K562 (cell line): ENCODE data around the gene TMIGD3. TPM values are rescaled to one million over a fixed set of nuclear protein-coding genes. Genes with fewer than 3 reads are reported as not detected.

Experiments
- ARID1B ChIP-seq: fragments of 450-650 bp; IDR thresholded peaks from 2 replicates; pipeline ENCODE4 v1.6.1; 2016; ENCODE audit warnings: antibody characterized with exemption, mild to moderate bottlenecking, inconsistent platforms
- CEBPB ChIP-seq: fragments of 450-650 bp; IDR thresholded peaks from 2 replicates; pipeline ENCODE4 v1.6.1; 2016; ENCODE audit warnings: missing genetic modification characterization, missing compliant biosample characterization
- CTBP1 ChIP-seq: fragments of 450-650 bp; IDR thresholded peaks from 2 replicates; pipeline ENCODE4 v1.6.1; 2016; ENCODE audit warnings: borderline replicate concordance
- EP300 ChIP-seq: IDR thresholded peaks from 2 replicates; pipeline ENCODE4 v1.6.1; 2012; ENCODE audit warnings: low read length, improper control_type of control experiment
- FOXJ2 ChIP-seq: fragments of 200-800 bp; sonication (Bioruptor generic); IDR thresholded peaks from 2 replicates; pipeline ENCODE4 v1.6.1; 2016; ENCODE audit warnings: missing genetic modification characterization, missing compliant biosample characterization
- GTF2F1 ChIP-seq: IDR thresholded peaks from 2 replicates; pipeline ENCODE4 v1.6.1; 2011; ENCODE audit warnings: low read depth, low read length, improper control_type of control experiment
- HLTF ChIP-seq: fragments of 450-650 bp; IDR thresholded peaks from 2 replicates; pipeline ENCODE4 v1.6.1; 2016
- HMBOX1 ChIP-seq: sonication (generic); IDR thresholded peaks from 2 replicates; pipeline ENCODE4 v1.6.1; 2016
- KLF16 ChIP-seq: IDR thresholded peaks from 2 replicates; pipeline ENCODE4 v1.6.1; 2016; ENCODE audit warnings: antibody characterized with exemption
- MYC ChIP-seq, 2 experiments: fragments of 250-450 bp in 1 of 2; sonication (Bioruptor Pico) in 1 of 2; IDR thresholded peaks; 2 replicates each; pipeline versions ENCODE4 v1.5.1 to v1.6.1; 2012 to 2021; ENCODE audit warnings: low read depth in 2 of 2, borderline replicate concordance in 1 of 2, improper control_type of control experiment in 1 of 2, low read length in 1 of 2, mild to moderate bottlenecking in 1 of 2, moderate library complexity in 1 of 2
- PHTF2 ChIP-seq: fragments of 250-450 bp; sonication (Bioruptor Pico); IDR thresholded peaks from 2 replicates; pipeline ENCODE4 v1.5.0; 2021; ENCODE audit warnings: mild to moderate bottlenecking
- SOX6 ChIP-seq: fragments of 450-650 bp; IDR thresholded peaks from 2 replicates; pipeline ENCODE4 v1.6.1; 2014; ENCODE audit warnings: mild to moderate bottlenecking
- TSHZ1 ChIP-seq: fragments of 250-450 bp; sonication (Bioruptor Pico); IDR thresholded peaks from 2 replicates; pipeline ENCODE4 v1.4.0; 2020; ENCODE audit warnings: mild to moderate bottlenecking, moderate library complexity
- ZNF175 ChIP-seq: fragments of 200-800 bp; sonication (Bioruptor generic); IDR thresholded peaks from 2 replicates; pipeline ENCODE4 v1.6.1; 2016; ENCODE audit warnings: low read depth, mild to moderate bottlenecking, missing genetic modification characterization, missing compliant biosample characterization
- ZNF184 ChIP-seq: sonication (generic); formaldehyde crosslinking; IDR thresholded peaks from 2 replicates; pipeline ENCODE4 v1.5.0; 2020; ENCODE audit warnings: missing genetic modification reagents
- polyA plus RNA-seq, 8 experiments: library from polyadenylated mRNA; depleted of rRNA in 4 of 8; stranded (reverse) in 5 of 8; unstranded in 3 of 8; fragments of >200 nt; fragmentation: Nextera tagmentation in 2 of 8; fragmentation: Illumina TruSeq in 1 of 8; extraction: Ambion mirVana in 2 of 8; extraction: Trizol in 1 of 8; gene quantifications; 2 replicates each; pipeline versions ENCODE4 v1.2.1 to v1.2.3, GENCODE V29; 2011 to 2014; ENCODE audit warnings: inconsistent platforms in 1 of 8, missing spikeins in 1 of 8
- total RNA-seq, 7 experiments: library from RNA; depleted of rRNA in 6 of 7; stranded (reverse); fragments of >200 nt in 6 of 7; fragmentation: Illumina TruSeq in 2 of 7; extraction: Trizol in 2 of 7; gene quantifications; 2 replicates each; pipeline versions ENCODE4 v1.2.1 to v1.2.3, GENCODE V29; 2011 to 2021; ENCODE audit warnings: low replicate concordance in 1 of 7
- TF ChIP-seq, protein P1 (sequence below): fragments of 450-650 bp; IDR thresholded peaks from 2 replicates; pipeline ENCODE4 v1.6.1; 2016
- TF ChIP-seq, protein P2 (sequence below): sonication (generic); formaldehyde crosslinking; IDR thresholded peaks from 2 replicates; pipeline ENCODE4 v1.8.0; 2023; ENCODE audit warnings: mild to moderate bottlenecking, missing genetic modification reagents

TMIGD3 gene
- total and polyA plus RNA-seq, 9 of the 15 experiments (the other 6 are each of a cell fraction or from before 2014, with no cell fraction given) = 0.11 to 0.13 (median 0.11) TPM; not detected in 6

DNA sequence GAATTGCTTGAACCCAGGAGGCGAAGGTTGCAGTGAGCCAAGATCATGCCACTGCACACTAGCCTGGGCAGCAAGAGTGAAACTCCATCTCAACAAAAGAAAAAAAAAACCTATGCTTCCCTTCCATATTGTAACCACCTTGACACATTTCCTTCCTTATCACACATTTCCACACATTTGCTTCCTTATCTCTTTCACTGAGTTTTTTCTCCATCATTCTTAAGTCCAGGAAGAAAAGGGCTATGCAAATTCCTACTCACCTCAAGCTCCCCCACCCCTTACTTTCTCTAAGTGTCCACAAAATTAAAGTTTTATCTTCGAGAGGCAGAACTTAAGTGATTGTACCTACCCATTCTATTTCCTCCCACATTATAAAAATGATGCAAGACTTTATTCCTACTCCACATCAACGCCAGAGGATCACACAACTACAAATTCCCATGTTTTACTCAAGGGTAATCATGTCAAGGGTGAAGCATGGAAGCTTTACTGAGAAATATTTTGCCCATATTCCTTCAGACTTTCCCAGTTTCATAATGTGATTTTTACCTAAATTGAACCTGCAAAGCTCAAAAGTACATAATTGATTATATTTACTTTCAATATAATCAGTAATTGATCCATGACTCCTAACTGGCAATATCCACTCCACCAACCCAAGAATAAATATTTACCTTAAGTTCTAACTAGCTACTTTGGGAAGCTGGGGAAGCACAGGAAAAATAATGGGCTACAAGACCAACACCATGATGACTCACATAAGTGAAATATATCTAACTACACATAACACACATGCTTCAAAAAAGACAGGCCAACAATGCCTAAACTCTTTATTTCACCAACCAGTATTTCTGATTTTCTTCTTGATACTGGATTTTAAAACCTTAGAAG, 63.7 kb downstream of the TMIGD3 start (continued):
- TF ChIP-seq, protein P1, sequence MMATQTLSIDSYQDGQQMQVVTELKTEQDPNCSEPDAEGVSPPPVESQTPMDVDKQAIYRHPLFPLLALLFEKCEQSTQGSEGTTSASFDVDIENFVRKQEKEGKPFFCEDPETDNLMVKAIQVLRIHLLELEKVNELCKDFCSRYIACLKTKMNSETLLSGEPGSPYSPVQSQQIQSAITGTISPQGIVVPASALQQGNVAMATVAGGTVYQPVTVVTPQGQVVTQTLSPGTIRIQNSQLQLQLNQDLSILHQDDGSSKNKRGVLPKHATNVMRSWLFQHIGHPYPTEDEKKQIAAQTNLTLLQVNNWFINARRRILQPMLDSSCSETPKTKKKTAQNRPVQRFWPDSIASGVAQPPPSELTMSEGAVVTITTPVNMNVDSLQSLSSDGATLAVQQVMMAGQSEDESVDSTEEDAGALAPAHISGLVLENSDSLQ = no peak
- TF ChIP-seq FOXJ2 (tag) (no peak), SOX6 (peak; percentile 79), HMBOX1 (no peak), ZNF175 (peak; percentile 71), CEBPB (peak; percentile 67), ARID1B (peak; percentile 83), MYC (IDR thresholded peaks at IDR 0.05; ENCODE audit: low read depth, low read length) (0 out of 2 replicates have a peak, but pooled peaks have one; percentile 21), MYC (CRISPR knock-in tag; IDR thresholded peaks at IDR 0.05; ENCODE audit: borderline replicate concordance, low read depth) (no peak), PHTF2 (CRISPR knock-in tag) (no peak), ZNF184 (CRISPR knock-in tag) (no peak), KLF16 (no peak), CTBP1 (peak; percentile 14; the same call in 1 of the 2 replicates), GTF2F1 (no peak), HLTF (no peak), EP300 (peak; percentile 47; the same call in 1 of the 2 replicates), TSHZ1 (no peak)
- TF ChIP-seq, protein P2, sequence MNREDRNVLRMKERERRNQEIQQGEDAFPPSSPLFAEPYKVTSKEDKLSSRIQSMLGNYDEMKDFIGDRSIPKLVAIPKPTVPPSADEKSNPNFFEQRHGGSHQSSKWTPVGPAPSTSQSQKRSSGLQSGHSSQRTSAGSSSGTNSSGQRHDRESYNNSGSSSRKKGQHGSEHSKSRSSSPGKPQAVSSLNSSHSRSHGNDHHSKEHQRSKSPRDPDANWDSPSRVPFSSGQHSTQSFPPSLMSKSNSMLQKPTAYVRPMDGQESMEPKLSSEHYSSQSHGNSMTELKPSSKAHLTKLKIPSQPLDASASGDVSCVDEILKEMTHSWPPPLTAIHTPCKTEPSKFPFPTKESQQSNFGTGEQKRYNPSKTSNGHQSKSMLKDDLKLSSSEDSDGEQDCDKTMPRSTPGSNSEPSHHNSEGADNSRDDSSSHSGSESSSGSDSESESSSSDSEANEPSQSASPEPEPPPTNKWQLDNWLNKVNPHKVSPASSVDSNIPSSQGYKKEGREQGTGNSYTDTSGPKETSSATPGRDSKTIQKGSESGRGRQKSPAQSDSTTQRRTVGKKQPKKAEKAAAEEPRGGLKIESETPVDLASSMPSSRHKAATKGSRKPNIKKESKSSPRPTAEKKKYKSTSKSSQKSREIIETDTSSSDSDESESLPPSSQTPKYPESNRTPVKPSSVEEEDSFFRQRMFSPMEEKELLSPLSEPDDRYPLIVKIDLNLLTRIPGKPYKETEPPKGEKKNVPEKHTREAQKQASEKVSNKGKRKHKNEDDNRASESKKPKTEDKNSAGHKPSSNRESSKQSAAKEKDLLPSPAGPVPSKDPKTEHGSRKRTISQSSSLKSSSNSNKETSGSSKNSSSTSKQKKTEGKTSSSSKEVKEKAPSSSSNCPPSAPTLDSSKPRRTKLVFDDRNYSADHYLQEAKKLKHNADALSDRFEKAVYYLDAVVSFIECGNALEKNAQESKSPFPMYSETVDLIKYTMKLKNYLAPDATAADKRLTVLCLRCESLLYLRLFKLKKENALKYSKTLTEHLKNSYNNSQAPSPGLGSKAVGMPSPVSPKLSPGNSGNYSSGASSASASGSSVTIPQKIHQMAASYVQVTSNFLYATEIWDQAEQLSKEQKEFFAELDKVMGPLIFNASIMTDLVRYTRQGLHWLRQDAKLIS (CRISPR knock-in tag) = no peak
